ENCODE data around the gene PRR7.
A peak's percentile ranks its signal among the peaks of the same experiment; 100 is the strongest.

PRR7 gene

DNA sequence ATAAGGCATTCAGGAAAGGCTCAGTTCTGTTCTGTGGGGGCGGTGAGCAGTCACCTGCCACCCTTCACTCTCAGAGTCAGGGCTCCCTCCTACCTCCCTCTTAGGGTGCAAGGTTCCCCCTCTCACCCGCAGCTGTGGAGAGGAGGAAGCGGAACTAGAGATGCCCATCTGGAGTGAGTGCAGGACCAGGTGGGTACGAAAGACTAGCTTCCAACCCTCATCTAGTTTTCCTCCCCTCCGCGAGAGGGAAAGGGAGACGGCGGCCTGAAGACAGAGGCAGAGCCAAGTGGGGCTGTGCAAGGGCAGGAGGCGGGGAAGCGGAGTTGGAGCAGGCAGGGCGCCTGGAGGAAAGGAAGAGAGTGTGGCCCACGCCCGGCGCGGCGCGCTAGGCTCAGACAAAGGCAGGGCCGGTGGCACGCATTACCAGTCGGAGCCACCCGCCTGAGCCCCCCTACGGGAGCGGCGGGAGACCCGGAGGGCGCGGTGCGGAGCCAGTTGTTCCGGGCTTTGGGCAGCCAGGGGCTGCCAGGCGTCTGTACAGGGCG is 7.3 kb downstream of the PRR7 start:
- no peak for DNase-seq

GRCh38 chr5:177454397-177455035 is 7.9 kb downstream of the PRR7 start:
- peak; percentile 97 for DNase-seq

- DNase-seq, result peak; percentile 42
These were observed 8.5 kb downstream of the PRR7 start for GRCh38 chr5:177455036-177455660.

- peak; percentile 93 for DNase-seq
These were observed 9.3 kb downstream of the PRR7 start for GRCh38 chr5:177455661-177456590.

DNA sequence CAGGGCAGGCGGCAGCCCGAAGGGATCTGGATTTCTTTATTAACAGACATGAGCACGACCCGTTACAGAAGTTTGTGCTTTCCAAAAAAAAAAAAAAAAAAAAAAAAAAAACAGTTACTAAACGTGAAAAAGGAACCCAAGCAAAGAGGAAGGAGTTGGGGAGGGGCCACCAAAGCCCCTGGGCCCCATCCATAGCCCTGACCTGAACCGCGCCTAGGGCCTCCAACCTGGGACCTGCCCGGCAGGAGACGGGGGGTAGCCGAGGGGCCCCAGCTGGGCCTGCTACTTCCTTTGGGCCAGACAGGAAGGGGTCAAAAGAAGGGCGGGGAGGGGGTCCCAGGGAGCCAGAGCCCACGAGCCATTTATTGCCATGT is 10.0 kb downstream of the PRR7 start:
- no peak for DNase-seq

GRCh38 chr5:177456976-177457851 is 10.6 kb downstream of the PRR7 start:
- peak; percentile 93 for DNase-seq

DNA sequence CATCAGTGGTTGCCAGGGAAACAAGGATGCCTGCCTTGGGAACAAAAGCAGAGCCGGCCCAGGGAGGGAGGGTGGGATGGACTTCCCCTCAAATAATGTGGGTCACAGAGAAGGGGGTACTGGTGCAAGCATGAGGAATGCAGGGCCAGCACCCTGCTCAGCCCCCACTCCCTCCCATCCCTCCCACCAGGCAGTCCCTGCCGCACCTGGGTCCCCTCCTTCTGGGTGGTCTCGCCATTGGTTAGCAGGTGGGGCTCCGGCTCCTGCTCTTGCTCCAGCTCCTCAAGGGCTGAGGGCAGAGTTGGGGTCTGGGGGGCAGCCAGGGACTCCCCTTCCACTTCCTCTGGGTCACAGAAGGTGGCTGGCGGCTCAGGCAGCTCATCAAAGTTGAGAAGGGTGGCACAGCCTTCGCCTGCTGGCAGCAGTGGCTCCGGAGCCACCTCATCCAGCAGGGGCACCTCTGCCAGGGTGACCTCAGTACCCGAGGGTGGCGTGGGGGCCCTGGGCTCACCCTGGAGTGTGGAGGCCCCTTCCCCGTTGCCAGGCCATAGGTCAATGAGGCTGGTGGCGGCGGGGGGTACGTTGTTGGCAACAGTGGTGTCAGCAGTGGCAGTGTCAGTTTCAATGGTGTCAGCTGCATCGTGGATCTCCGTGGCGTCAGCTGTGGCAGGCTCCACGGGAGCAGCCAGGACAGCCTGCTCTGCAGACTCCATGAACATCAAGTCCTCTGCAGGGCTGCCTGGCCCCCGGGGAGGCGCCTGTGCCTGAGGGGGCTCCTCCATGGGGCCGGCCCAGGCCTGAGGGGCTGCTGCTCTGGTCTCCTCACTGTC is 11.5 kb downstream of the PRR7 start:
- DNase-seq, result no peak

- no peak for DNase-seq
These were observed 12.3 kb downstream of the PRR7 start for GRCh38 chr5:177458912-177459350.

- no peak for DNase-seq
These were observed 12.7 kb downstream of the PRR7 start for GRCh38 chr5:177459357-177459756.

DNA sequence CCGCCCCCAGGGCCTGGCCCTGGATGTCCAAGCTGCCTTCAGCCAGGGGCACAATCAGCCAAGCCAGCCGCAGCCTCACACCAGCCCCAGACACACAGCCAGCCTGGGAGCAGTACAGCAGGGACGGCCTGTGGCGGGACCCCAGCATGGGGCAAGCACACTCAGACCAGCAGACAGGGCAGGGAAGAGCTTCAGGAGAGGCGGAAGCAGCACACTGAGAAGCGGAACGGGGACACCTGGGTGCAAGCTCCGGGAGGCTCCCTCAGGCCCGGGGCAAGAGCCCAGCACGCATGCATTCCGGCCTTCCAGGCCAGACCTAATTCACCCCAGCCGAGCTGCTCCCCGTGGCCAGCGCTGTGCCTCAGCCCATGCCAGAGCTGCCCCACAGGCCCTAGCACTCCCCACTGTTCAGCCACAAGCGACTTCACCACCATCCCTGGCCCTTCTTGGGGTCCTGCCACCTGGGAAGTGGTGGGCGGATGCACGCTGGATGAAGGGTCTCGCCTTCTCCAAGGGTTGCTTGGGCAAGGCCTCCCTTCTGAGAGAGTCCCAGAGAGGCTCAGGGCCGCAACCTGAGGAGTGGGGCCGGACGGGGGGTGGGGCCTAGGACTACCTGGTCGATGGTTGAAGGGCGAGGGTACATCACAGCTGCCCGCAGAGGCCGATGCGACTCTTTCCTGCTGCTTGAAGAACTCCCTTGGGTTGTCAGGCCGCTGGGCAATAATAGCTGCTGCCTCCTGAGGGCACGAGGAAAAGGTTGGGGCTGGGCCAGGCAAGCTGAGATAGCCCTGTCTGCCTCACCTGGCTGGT is 13.4 kb downstream of the PRR7 start:
- no peak for DNase-seq

DNA sequence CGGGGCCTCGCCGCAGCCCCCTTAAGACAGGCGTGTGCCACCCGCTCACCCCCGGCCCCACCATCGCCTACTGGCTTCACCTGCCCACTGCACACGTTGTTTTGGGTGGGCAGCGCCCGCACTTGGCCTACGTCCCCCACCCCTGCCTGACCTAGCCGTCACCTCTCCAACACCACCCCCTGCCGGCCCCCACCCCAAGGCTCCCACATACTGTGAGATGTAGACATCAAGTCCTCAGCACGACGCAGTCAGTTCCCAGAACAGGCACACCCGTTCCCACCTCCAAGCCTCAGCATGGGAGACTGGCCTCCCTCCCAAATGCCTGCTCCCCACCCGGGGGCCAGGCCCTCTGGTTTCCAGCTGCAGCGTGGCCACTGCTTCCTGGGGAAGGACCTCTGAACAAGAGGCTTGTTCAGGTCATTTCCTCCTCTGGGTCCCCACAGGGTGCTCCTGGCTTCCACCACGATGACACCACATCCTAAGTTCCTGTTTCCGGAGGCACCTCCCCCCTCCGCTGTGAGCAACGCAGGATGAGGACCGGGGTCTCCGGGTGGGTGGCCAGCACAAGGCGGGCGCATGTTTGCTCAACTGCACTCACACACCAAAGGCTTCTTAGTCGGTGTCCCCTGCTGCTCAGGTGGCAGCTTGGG is 15.5 kb downstream of the PRR7 start:
- peak; percentile 71 for DNase-seq

DNA sequence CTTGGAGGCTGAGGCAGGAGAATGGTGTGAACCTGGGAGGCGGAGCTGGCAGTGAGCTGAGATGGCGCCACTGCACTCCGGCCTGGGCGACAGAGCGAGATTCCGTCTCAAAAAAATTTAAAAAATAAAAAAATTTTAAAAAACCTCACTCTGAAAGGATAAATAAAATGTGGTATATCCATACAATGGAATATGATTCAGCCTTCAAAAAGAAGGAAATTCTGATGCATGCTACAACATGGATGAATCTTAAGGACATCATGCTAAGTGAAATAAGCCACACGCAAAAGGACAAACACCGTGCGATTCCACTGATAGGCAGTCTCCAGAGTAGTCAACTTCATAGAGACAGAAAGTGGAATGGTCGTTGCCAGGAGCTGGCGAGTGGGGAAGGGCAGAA is 18.4 kb downstream of the PRR7 start:
- DNase-seq, result no peak

DNA sequence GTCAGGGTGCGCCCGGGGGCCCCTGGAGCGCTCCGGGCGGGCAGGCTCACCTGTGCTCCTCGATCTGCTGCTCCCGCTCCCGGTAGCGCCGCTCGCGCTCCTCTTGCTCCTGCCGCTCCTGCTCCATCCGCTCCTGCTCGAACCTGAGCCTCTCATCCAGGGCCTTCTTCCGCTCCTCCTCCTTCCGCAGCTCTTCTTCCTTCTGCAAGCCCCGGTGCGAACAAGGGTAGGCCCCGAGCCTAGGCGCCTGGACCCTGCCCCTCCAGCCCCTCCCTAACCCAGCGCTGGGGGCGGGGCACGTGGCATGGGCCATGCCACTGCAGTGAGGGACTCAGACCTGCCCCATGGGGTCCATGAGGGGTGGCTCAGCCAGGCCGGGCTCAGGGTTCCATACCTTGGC is 20.2 kb downstream of the PRR7 start:
- no peak for DNase-seq

GRCh38 chr5:177467436-177467835 is 20.8 kb downstream of the PRR7 start:
- no peak for DNase-seq

- DNase-seq, result no peak
These were observed 21.7 kb downstream of the PRR7 start for GRCh38 chr5:177468329-177468684.

- no peak for DNase-seq
These were observed 22.3 kb downstream of the PRR7 start for GRCh38 chr5:177468685-177469628.

DNA sequence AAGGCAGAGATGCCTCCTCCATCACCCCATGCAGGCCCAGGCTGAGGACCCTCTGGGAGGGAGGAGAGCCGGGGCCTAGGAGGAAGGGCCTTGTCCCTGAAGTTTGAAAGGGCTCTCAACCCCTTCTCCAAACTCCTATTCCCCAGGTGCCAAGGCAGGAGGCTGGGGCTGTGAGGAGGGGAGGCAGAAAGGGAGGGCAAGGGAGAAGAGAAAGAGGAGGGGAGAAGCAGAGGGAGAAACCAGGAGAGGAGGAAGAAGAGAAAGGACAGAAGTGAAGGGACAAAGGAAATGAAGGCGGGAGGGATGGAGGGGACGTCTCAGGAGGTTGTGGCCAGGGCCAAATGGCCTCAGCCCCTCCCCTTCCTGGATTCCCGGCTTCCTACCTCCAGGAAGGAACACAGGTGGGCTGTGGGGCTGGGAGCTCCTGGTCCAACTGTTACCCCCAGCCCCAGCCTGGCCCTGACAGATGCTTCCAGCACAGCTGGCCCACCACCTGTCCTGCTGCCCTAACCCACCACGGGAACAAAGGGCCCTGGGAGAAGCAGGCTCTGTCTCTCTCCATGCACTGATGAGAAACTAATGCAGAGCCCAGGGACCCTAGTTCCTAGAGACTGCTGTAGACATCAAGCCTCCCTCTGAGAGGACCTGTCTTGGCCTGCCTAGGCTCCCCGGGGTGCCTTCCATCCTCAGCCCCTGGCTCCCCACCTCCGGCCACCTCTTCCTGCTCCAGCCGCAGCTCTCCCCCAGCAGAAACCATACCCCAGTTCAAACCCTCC is 23.3 kb downstream of the PRR7 start:
- no peak for DNase-seq
